Right ventricle myocardium superior (tissue), 1 donor: ENCODE data around the gene THSD4. TPM values are rescaled to one million over a fixed set of nuclear protein-coding genes. Genes with fewer than 3 reads are reported as not detected.
A peak's percentile ranks its signal among the peaks of the same experiment; 100 is the strongest.

Source experiments
- ATAC-seq: fragments of 200-7000 bp; cut with Tn5 transposase; one replicate; pipeline ENCODE4 v1.9.1; 2020; ENCODE audit warnings: mild to moderate bottlenecking; ENCODE audit not compliant: poor library complexity
- DNase-seq: peaks from one replicate; pipeline ENCODE4 v3.0.0-alpha.2; 2020
- intact Hi-C: fragments of 100-400 bp; cut with DNase I; formaldehyde crosslinking; loops from one replicate; pipeline ENCODE4 v1.11.2; 2022
- total RNA-seq: library from RNA; stranded (reverse); fragmentation: NEBNext Ultra II Directional; extraction: Animal tissue kit (Norgen Biotek cat#: 25700); gene quantifications from one replicate; pipeline ENCODE4 v1.2.1, GENCODE V29; 2021
- donor health status: DM: no; HTN: yes; CAD: no; lungs with severe emphysema.

THSD4 gene
- total RNA-seq, 1 donor from 2014 or later: 75.6 TPM

- no peak for ATAC-seq
- intact Hi-C loops: loop anchor here (10.0 kb wide), 1 partner anchor 407 kb away; no protein-coding TSS in a partner anchor
Observed at GRCh38 chr15:71747128-71748083, 632.1 kb downstream of the THSD4 start.

GRCh38 chr15:71748293-71748718 is 633.0 kb downstream of the THSD4 start:
- ATAC-seq: no peak
- no peak for DNase-seq
- intact Hi-C loops: loop anchor here (10.0 kb wide), 1 partner anchor 406 kb away; no protein-coding TSS in a partner anchor

More at GRCh38 chr15:71747128-71748083, 632.1 kb downstream of the THSD4 start:
- no peak for DNase-seq

- no peak for ATAC-seq
- intact Hi-C loops: loop anchor here (10.0 kb wide), 1 partner anchor 405 kb away; no protein-coding TSS in a partner anchor
- no peak for DNase-seq
Observed at GRCh38 chr15:71749500-71749899, 634.2 kb downstream of the THSD4 start.

- intact Hi-C loops: no loop called here
- no peak for ATAC-seq
- no peak for DNase-seq
Observed at GRCh38 chr15:71752128-71752527, 636.9 kb downstream of the THSD4 start.

GRCh38 chr15:71752604-71753289 is 637.5 kb downstream of the THSD4 start:
- intact Hi-C loops: no loop called here
- ATAC-seq: no peak

GRCh38 chr15:71753346-71753745 is 638.1 kb downstream of the THSD4 start:
- intact Hi-C loops: no loop called here
- ATAC-seq: no peak
- DNase-seq: no peak

More at GRCh38 chr15:71752604-71753289, 637.5 kb downstream of the THSD4 start:
- no peak for DNase-seq

- ATAC-seq (no peak), DNase-seq (no peak)
- intact Hi-C loops: no loop called here
Observed at GRCh38 chr15:71754660-71755059, 639.4 kb downstream of the THSD4 start.

GRCh38 chr15:71755092-71755970 is 640.1 kb downstream of the THSD4 start:
- no peak for ATAC-seq

GRCh38 chr15:71756599-71757352 is 641.5 kb downstream of the THSD4 start:
- intact Hi-C loops: no loop called here
- DNase-seq (no peak), ATAC-seq (peak; percentile 51)

More at GRCh38 chr15:71755092-71755970, 640.1 kb downstream of the THSD4 start:
- no peak for DNase-seq
- intact Hi-C loops: no loop called here

- peak; percentile 19 for ATAC-seq
- intact Hi-C loops: no loop called here
- DNase-seq: no peak
Observed at GRCh38 chr15:71757741-71758530, 642.7 kb downstream of the THSD4 start.

- ATAC-seq (no peak), DNase-seq (no peak)
- intact Hi-C loops: no loop called here
Observed at GRCh38 chr15:71758711-71759110, 643.4 kb downstream of the THSD4 start.

- ATAC-seq (no peak), DNase-seq (no peak)
- intact Hi-C loops: no loop called here
Observed at GRCh38 chr15:71760852-71761251, 645.6 kb downstream of the THSD4 start.

- DNase-seq: no peak
- intact Hi-C loops: no loop called here
- peak; percentile 71 for ATAC-seq
Observed at GRCh38 chr15:71761649-71762048, 646.4 kb downstream of the THSD4 start.

GRCh38 chr15:71768184-71768583 is 652.9 kb downstream of the THSD4 start:
- intact Hi-C loops: no loop called here
- no peak for ATAC-seq
- DNase-seq: no peak

- no peak for ATAC-seq
- intact Hi-C loops: no loop called here
- DNase-seq: no peak
Observed at GRCh38 chr15:71773206-71773859, 658.1 kb downstream of the THSD4 start.

- intact Hi-C loops: no loop called here
- ATAC-seq (no peak), DNase-seq (no peak)
Observed at GRCh38 chr15:71775856-71776255, 660.6 kb downstream of the THSD4 start.

- ATAC-seq (no peak), DNase-seq (no peak)
- intact Hi-C loops: no loop called here
Observed at GRCh38 chr15:71776304-71776703, 661.0 kb downstream of the THSD4 start.
